CD4-positive, alpha-beta T cell (primary cell): ENCODE data around the gene TARDBP. TPM values are rescaled to one million over a fixed set of nuclear protein-coding genes. Genes with fewer than 3 reads are reported as not detected.

ENCODE experiments used
- ATAC-seq: fragments of 200-7000 bp; cut with Tn5 transposase; one replicate; pipeline ENCODE4 v1.10.0; 2022; ENCODE audit warnings: mild to moderate bottlenecking; ENCODE audit not compliant: poor library complexity
- CTCF ChIA-PET: fragments of 350-600 bp; sonication (Branson Sonifier 250); formaldehyde crosslinking; loops from one replicate; lab custom pipeline; 2021; ENCODE audit warnings: antibody characterized with exemption, inconsistent platforms; lab: Charles Lee
- POLR2A ChIA-PET: fragments of 350-600 bp; sonication (Branson Sonifier 250); formaldehyde crosslinking; loops from one replicate; lab custom pipeline; 2021; ENCODE audit warnings: antibody characterized with exemption, inconsistent platforms; lab: Charles Lee
- DNase-seq, 14 experiments: peaks; one replicate each; pipeline ENCODE4 v3.0.0-alpha.2; 2013 to 2020; ENCODE audit warnings: mixed read lengths in 2 of 14
- H3K27ac ChIP-seq, 2 donors: one replicate each; pipeline versions ENCODE4 v1.5.1 to v1.7.0; 2013; ENCODE audit warnings: low read length in 2 of 2, low read depth in 1 of 2, mild to moderate bottlenecking in 1 of 2
- H3K27me3 ChIP-seq, 2 experiments: 1 replicate in 1 of 2; 2 replicates in 1 of 2; pipeline versions ENCODE4 v1.6.1 to v1.7.0; 2013; ENCODE audit warnings: low read length in 2 of 2, control low read depth in 1 of 2, mild to moderate bottlenecking in 1 of 2, moderate library complexity in 1 of 2; ENCODE audit not compliant: insufficient read depth in 2 of 2, control insufficient read depth in 1 of 2
- H3K36me3 ChIP-seq: one replicate; pipeline ENCODE4 v1.6.1; 2013; ENCODE audit warnings: low read length, control low read depth; ENCODE audit not compliant: insufficient read depth
- H3K4me1 ChIP-seq: one replicate; pipeline ENCODE4 v1.6.1; 2013; ENCODE audit warnings: low read length, control low read depth; ENCODE audit not compliant: insufficient read depth
- H3K4me3 ChIP-seq: one replicate; pipeline ENCODE4 v1.5.1; 2013; ENCODE audit warnings: mild to moderate bottlenecking, low read length, moderate library complexity
- H3K9me3 ChIP-seq, 2 experiments: 1 replicate in 1 of 2; 2 replicates in 1 of 2; pipeline versions ENCODE4 v1.6.1 to v1.7.0; 2013; ENCODE audit warnings: low read length in 2 of 2, mild to moderate bottlenecking in 2 of 2, control low read depth in 1 of 2, moderate library complexity in 1 of 2; ENCODE audit not compliant: control insufficient read depth in 1 of 2, insufficient read depth in 1 of 2
- H3K27ac Mint-ChIP-seq: one replicate; pipeline ENCODE4 v1.8.0; 2020; ENCODE audit warnings: mixed read lengths
- H3K27me3 Mint-ChIP-seq: one replicate; pipeline ENCODE4 v1.8.0; 2021; ENCODE audit warnings: mixed read lengths
- H3K36me3 Mint-ChIP-seq: one replicate; pipeline ENCODE4 v1.8.0; 2021; ENCODE audit warnings: low read depth, mixed read lengths
- H3K4me1 Mint-ChIP-seq: one replicate; pipeline ENCODE4 v1.8.0; 2021; ENCODE audit warnings: low read depth, mixed read lengths
- H3K4me3 Mint-ChIP-seq: one replicate; pipeline ENCODE4 v1.8.0; 2020; ENCODE audit warnings: mild to moderate bottlenecking, mixed read lengths
- H3K9me3 Mint-ChIP-seq: one replicate; pipeline ENCODE4 v1.8.0; 2020; ENCODE audit warnings: mixed read lengths
- CTCF ChIP-seq: fragments of 200-600 bp; IDR thresholded peaks from one replicate; pipeline ENCODE4 v1.8.0; 2022; ENCODE audit warnings: antibody characterized with exemption, mild to moderate bottlenecking
- intact Hi-C, 2 experiments: fragments of 100-400 bp; cut with DNase I in 1 of 2; cut with micrococcal nuclease in 1 of 2; formaldehyde crosslinking; loops; one replicate each; pipeline versions ENCODE4 v1.15.1 to v1.9.0; 2023 to 2025; cut with DNase I, micrococcal nuclease
- total RNA-seq, 174 experiments: library from RNA in 2 of 174; stranded (reverse) in 2 of 174; gene quantifications; one replicate each; pipeline ENCODE4 v1.2.3 and lab custom pipeline; 2021 to 2026

Gene TARDBP
- total RNA-seq, 2 experiments from 2014 or later, result 141 to 149 TPM

GRCh38 chr1:10978719-10979118 is 33.7 kb upstream of the TARDBP start:
- ChIA-PET CTCF (no interaction called here), POLR2A (interaction anchor here (0.6 kb wide), 1 partner anchor 191 kb away, joined by 3 read pairs; no protein-coding TSS in a partner anchor)
- Mint-ChIP-seq H3K4me3 (no peak overlapping the region), H3K27ac (no peak overlapping the region), H3K36me3 (no peaks in the 10 kb centered on the region), H3K4me1 (no peaks in the 10 kb centered on the region), H3K9me3 (no peaks in the 10 kb centered on the region), H3K27me3 (peaks cover 30% of the 10 kb centered on the region)
- TF ChIP-seq CTCF, result no peak
- Histone ChIP-seq H3K27me3 (peaks cover 0 to 12% of the 10 kb centered on the region in 2 experiments), H3K9me3 (no peaks in the 10 kb centered on the region), H3K27ac (no peak overlapping the region), H3K4me1 (no peaks in the 10 kb centered on the region), H3K36me3 (no peaks in the 10 kb centered on the region), H3K4me3 (no peak overlapping the region)
- intact Hi-C loops, result no loop called here
- ATAC-seq (no peak), DNase-seq (no peak)

- Mint-ChIP-seq H3K27ac (no peak overlapping the region), H3K4me1 (no peaks in the 10 kb centered on the region), H3K27me3 (peaks cover 30% of the 10 kb centered on the region), H3K4me3 (no peak overlapping the region), H3K9me3 (no peaks in the 10 kb centered on the region), H3K36me3 (no peaks in the 10 kb centered on the region)
- ChIA-PET POLR2A (no interaction called here), CTCF (no interaction called here)
- intact Hi-C loops, result no loop called here
- Histone ChIP-seq H3K4me1 (no peaks in the 10 kb centered on the region), H3K4me3 (no peak overlapping the region), H3K36me3 (no peaks in the 10 kb centered on the region), H3K27ac (no peak overlapping the region), H3K27me3 (peaks cover 0 to 12% of the 10 kb centered on the region in 2 experiments), H3K9me3 (no peaks in the 10 kb centered on the region)
- ATAC-seq (no peak), DNase-seq (peak in 1 of 14 experiments; percentile 8)
- no peak for TF ChIP-seq CTCF
Measured at GRCh38 chr1:10979483-10979920, 33.0 kb upstream of the TARDBP start.

- H3K4me1 ChIP-seq, result no peaks in the 10 kb centered on the region
- no peak for ATAC-seq
- no peaks in the 10 kb centered on the region for H3K36me3 Mint-ChIP-seq
- intact Hi-C loops, result no loop called here
- no peak for DNase-seq
- H3K27me3 ChIP-seq, result peaks cover 0 to 12% of the 10 kb centered on the region in 2 experiments
- H3K9me3 Mint-ChIP-seq, result no peaks in the 10 kb centered on the region
- peaks cover 30% of the 10 kb centered on the region for H3K27me3 Mint-ChIP-seq
- no peak for TF ChIP-seq CTCF
- no peak overlapping the region for H3K27ac ChIP-seq
- H3K27ac Mint-ChIP-seq, result no peak overlapping the region
- no peak overlapping the region for H3K4me3 Mint-ChIP-seq
- no peaks in the 10 kb centered on the region for H3K4me1 Mint-ChIP-seq
- H3K4me3 ChIP-seq, result no peak overlapping the region
- H3K36me3 ChIP-seq, result no peaks in the 10 kb centered on the region
- CTCF ChIA-PET, result no interaction called here
- no peaks in the 10 kb centered on the region for H3K9me3 ChIP-seq
- POLR2A ChIA-PET, result no interaction called here
Measured at GRCh38 chr1:10980094-10980577, 32.3 kb upstream of the TARDBP start.
